ENCODE data around the gene IRX4. TPM values are rescaled to one million over a fixed set of nuclear protein-coding genes. Genes with fewer than 3 reads are reported as not detected.

IRX4 gene
- total and polyA plus RNA-seq, 12 donors: 0.03 TPM; not detected in 11

- intact Hi-C loops (cut with DNase I): no loop called here
- Histone ChIP-seq H3K36me3 (replicated peaks in 1 of 2) (no peaks in the 10 kb centered on the region), H3K27ac (no peak overlapping the region), H3K9me3 (replicated peaks in 1 of 3) (no peaks in the 10 kb centered on the region), H3K4me1 (replicated peaks in 1 of 2) (no peaks in the 10 kb centered on the region), H3K4me3 (no peak overlapping the region), H3K27me3 (peaks cover 4% of the 10 kb centered on the region)
- DNase-seq: no peak
- TF ChIP-seq POLR2A (IDR thresholded peaks at IDR 0.05) (no peak), CTCF (IDR thresholded peaks at IDR 0.05) (no peak)
- 45 to 62% (median 54%) methylated on average over 5 of the region's 5 CpGs for WGBS, 4 donors
These were observed 18.3 kb upstream of the IRX4 start for GRCh38 chr5:1901061-1901460.

GRCh38 chr5:1899201-1899600 lies 16.5 kb upstream of the IRX4 start:
- no peak overlapping the region for H3K4me3 ChIP-seq
- 51 to 69% (median 55%) methylated on average over 3 to 5 of the region's 5 CpGs; no CpG with 5 or more reads in 1 of the 4 donors for WGBS, 4 donors
- H3K4me1 ChIP-seq (replicated peaks in 1 of 2): no peaks in the 10 kb centered on the region
- H3K9me3 ChIP-seq (replicated peaks in 1 of 3): no peaks in the 10 kb centered on the region
- TF ChIP-seq CTCF (IDR thresholded peaks at IDR 0.05) (no peak), POLR2A (IDR thresholded peaks at IDR 0.05) (no peak)
- intact Hi-C loops (cut with DNase I): no loop called here
- peaks cover 7% of the 10 kb centered on the region for H3K27me3 ChIP-seq
- DNase-seq: no peak
- H3K36me3 ChIP-seq (replicated peaks in 1 of 2): no peaks in the 10 kb centered on the region
- no peak overlapping the region for H3K27ac ChIP-seq

GRCh38 chr5:1897816-1898450 lies 15.2 kb upstream of the IRX4 start:
- Histone ChIP-seq H3K27ac (no peak overlapping the region), H3K27me3 (peaks cover 7% of the 10 kb centered on the region), H3K4me3 (no peak overlapping the region), H3K9me3 (replicated peaks in 1 of 3) (no peaks in the 10 kb centered on the region), H3K4me1 (replicated peaks in 1 of 2) (no peaks in the 10 kb centered on the region), H3K36me3 (replicated peaks in 1 of 2) (no peaks in the 10 kb centered on the region)
- intact Hi-C loops (cut with DNase I): no loop called here
- WGBS, 4 donors: 71 to 84% (median 74%) methylated on average over 14 to 18 of the region's 18 CpGs
- TF ChIP-seq CTCF (IDR thresholded peaks at IDR 0.05): no peak
- DNase-seq: no peak

GRCh38 chr5:1897386-1897785 lies 14.7 kb upstream of the IRX4 start:
- intact Hi-C loops (cut with DNase I): no loop called here
- Histone ChIP-seq H3K9me3 (replicated peaks in 1 of 3) (no peaks in the 10 kb centered on the region), H3K27me3 (peaks cover 7% of the 10 kb centered on the region), H3K4me3 (no peak overlapping the region), H3K36me3 (replicated peaks in 1 of 2) (no peaks in the 10 kb centered on the region), H3K4me1 (replicated peaks in 1 of 2) (no peaks in the 10 kb centered on the region), H3K27ac (no peak overlapping the region)
- DNase-seq: no peak
- TF ChIP-seq POLR2A (IDR thresholded peaks at IDR 0.05) (no peak), CTCF (IDR thresholded peaks at IDR 0.05) (no peak)
- 51 to 67% (median 59%) methylated on average over 5 to 11 of the region's 11 CpGs for WGBS, 4 donors

Data from adrenal gland (tissue), 12 donors.